Left cardiac atrium (tissue), 4 donors: Measurements from ENCODE around the gene OR4C13. TPM values are rescaled to one million over a fixed set of nuclear protein-coding genes. Genes with fewer than 3 reads are reported as not detected.
"Not testable (repeated sequence)": the region's sequence is repeated elsewhere in the genome, so short reads cannot be mapped to it uniquely, and the experiment has no call there.

Experiments used
- ATAC-seq, 2 donors: fragments of 200-7000 bp; cut with Tn5 transposase; one replicate each; pipeline ENCODE4 v1.9.1; 2020; ENCODE audit warnings: mild to moderate bottlenecking in 2 of 2, moderate library complexity in 2 of 2
- DNase-seq: peaks from one replicate; pipeline ENCODE4 v3.0.0-alpha.2; 2020
- intact Hi-C, 2 donors: fragments of 100-400 bp; cut with DNase I; formaldehyde crosslinking; loops; one replicate each; pipeline versions ENCODE4 v1.14.1 to v1.15.1; 2022 to 2023
- long read RNA-seq: library from polyadenylated mRNA; unstranded; transcript quantifications from one replicate; pipeline ENCODE4 v2.0.0, GENCODE V29; 2021
- total RNA-seq, 2 donors: library from RNA; stranded (reverse); fragmentation: NEBNext Ultra II Directional; extraction: Animal tissue kit (Norgen Biotek cat#: 25700); gene quantifications; one replicate each; pipeline ENCODE4 v1.2.1, GENCODE V29; 2021
- donor health status: DM: no; HTN: yes; CAD: no.
- donor health status: DM: no; HTN: yes; CAD: no; lungs with severe emphysema.
- donor health status: DM: yes; HTN: yes; CAD: no.
- donor health status: Dilated cardiomyopathy.

Gene OR4C13
- not detected for total RNA-seq
- long read RNA-seq: 0 reads

- no peak for DNase-seq
- intact Hi-C loops: no loop called here
- ATAC-seq: no peak
Measured at GRCh38 chr11:49952091-49952490, at the start of gene OR4C13. OR4C13 (plus strand) TSS chr11:49952391; CDS start chr11:49952423, 32 bp downstream.

GRCh38 chr11:49911516-49911915 is 40.7 kb upstream of the OR4C13 start:
- DNase-seq, ATAC-seq, intact Hi-C loops: not testable (repeated sequence)

- DNase-seq, intact Hi-C loops, ATAC-seq: not testable (repeated sequence)
Measured at GRCh38 chr11:49948701-49949100, 3.5 kb upstream of the OR4C13 start.

DNA sequence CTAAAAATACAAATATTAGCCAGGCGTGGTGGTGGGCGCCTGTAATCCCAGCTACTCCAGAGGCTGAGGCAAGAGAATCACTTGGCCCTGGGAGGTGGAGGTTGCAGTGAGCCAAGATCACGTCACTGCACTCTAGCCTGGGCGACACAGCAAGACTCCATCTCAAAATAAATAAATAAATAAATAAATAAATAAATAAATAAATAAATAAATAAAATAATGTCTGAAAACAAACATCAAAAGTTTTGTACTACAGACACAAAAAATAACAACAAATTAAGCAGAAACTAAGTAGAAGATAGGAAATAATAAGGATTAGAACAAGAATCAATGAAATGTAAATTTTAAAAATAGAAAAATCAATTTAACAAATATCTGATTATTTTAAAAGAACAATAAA is 21.2 kb downstream of the OR4C13 start:
- DNase-seq, intact Hi-C loops, ATAC-seq: not testable (repeated sequence)

DNA sequence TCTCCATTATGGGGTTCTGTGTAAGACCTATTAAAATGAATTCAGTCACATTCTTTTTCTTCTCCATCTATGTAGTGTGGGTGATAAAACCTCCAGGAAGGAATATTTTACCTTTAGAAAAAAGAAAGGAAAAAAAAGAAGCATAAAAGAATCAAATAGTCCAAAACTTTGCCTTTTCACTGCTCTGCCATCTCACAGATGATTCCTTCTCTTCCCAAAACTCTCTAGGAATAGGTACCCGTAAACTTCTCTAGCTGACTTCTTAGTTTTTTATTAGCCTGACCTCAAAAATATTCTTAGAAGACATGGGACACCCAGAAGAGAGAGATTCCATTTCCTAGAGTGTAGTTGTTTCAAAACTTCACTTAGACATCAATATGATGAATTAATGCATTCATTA is 30.2 kb downstream of the OR4C13 start, which contains the start of gene OR4C12:
Gene OR4C12 (minus strand): TSS at position 101 of the 400 bp plus-strand sequence. CDS start 34 bp downstream, at position 67.
- ATAC-seq, intact Hi-C loops, DNase-seq: not testable (repeated sequence)

DNA sequence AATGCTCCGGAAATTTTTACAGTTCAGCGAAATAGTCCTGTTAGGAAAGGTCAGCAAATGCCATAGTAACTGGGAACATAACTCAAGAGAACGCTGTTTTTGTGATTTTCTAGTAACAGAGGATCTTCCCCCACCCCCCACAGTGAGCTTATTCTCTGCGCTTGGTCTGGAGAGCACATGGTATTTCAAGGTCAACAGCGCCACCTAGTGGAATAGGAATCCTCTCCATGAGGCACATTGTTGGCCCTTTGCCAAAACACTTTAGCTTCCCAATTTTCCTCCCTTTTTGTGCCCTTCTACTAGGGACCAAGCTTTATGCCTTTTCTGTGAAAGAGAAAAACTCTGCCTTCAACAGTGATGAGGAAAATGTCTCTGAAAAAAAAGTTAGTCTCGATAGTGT is 43.4 kb downstream of the OR4C13 start:
- peak; percentile 27 for DNase-seq

More for the DNA sequence above, 43.4 kb downstream of the OR4C13 start:
- intact Hi-C loops: no loop called here
- ATAC-seq: no peak

Other genes starting within 250 kb of the OR4C13 start
- gene OR4C12, start 30.1 kb downstream of the OR4C13 start, total RNA-seq: not detected
- not detected for gene OR4C45, start 80.5 kb downstream of the OR4C13 start, total RNA-seq